ENCODE data around the gene PHEX.

GRCh38 chrX:22134681-22135080 is 102.6 kb downstream of the PHEX start:
- TF ChIP-seq, protein P1, sequence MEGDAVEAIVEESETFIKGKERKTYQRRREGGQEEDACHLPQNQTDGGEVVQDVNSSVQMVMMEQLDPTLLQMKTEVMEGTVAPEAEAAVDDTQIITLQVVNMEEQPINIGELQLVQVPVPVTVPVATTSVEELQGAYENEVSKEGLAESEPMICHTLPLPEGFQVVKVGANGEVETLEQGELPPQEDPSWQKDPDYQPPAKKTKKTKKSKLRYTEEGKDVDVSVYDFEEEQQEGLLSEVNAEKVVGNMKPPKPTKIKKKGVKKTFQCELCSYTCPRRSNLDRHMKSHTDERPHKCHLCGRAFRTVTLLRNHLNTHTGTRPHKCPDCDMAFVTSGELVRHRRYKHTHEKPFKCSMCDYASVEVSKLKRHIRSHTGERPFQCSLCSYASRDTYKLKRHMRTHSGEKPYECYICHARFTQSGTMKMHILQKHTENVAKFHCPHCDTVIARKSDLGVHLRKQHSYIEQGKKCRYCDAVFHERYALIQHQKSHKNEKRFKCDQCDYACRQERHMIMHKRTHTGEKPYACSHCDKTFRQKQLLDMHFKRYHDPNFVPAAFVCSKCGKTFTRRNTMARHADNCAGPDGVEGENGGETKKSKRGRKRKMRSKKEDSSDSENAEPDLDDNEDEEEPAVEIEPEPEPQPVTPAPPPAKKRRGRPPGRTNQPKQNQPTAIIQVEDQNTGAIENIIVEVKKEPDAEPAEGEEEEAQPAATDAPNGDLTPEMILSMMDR (IDR thresholded peaks at IDR 0.05), result no peak
- TF ChIP-seq EP300 (IDR thresholded peaks at IDR 0.05), result no peak

Measured in sigmoid colon (tissue), 4 donors.